ENCODE results near the gene ALG11. TPM values are rescaled to one million over a fixed set of nuclear protein-coding genes. Genes with fewer than 3 reads are reported as not detected.

Gene ALG11
- total RNA-seq, 1 donor from 2014 or later: 28.7 TPM

DNA sequence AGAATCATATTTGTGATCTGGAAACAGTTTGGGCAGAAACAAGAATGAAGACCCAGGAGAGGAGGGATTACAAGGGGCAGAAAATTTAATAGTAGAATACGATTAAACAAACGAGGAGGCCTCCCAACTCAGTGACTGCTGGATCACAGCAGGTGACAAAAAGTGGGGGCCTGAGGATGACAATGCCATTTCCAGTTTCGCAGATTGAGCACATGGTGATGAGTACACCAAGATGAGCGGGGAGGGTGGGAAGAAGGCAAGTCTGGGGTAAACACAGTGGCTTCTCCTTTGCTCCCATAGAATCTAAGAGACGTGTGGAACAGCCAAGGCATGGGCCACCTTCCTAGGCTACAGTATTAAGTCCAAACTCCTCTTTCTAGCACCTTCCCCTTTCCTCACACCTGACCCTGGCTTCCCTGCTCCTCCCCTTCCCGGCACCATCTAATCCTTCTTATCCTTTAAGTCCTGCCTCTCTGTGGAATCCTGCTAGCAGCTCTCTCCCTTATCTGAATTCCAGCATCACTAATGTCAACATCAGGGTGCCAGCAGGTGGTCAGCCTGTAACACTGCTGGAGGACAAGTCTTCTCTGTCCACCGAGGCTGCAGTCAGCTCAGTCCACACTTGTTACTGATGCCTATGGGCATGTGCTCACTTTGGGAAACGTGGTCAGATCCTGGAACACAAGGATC lies 14.4 kb upstream of the ALG11 start:
- intact Hi-C loops (cut with micrococcal nuclease): no loop called here

DNA sequence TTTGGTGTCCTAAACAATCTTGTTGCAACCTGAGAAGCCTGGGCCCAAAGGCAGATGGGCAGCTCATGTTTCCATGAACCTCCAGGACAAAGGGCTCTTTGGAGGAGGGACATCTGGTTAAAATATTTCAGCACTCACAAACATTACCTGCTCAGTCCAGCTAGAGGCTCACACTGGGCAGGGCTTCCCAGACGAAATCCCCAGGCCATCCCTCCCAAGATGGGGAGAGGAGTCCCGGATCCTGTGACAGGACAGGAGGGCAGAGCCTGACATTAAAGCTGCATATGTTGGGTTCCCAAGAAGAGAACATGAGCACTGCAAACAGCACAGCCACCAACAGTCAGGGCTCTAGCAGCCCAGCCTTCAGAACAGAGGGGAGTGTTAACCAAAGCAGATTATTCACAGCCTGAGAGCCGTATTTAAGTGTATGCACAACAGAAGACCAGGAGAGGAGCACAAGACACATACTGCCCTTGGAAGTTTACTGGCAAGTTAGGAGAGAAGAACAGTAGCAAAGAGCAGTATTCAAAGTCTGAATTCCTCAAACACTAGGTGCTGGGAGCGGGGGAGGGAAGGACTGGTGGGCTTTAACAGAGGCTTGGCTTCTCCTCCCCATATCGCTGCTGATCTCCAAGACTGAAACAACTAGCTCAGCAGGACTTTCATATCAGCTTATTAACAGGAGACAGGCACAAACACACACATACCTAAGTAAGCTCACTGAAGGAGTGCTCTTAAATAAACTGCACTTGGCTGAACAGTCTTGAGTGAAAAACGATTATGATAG lies 13.3 kb upstream of the ALG11 start:
- intact Hi-C loops (cut with micrococcal nuclease): no loop called here

DNA sequence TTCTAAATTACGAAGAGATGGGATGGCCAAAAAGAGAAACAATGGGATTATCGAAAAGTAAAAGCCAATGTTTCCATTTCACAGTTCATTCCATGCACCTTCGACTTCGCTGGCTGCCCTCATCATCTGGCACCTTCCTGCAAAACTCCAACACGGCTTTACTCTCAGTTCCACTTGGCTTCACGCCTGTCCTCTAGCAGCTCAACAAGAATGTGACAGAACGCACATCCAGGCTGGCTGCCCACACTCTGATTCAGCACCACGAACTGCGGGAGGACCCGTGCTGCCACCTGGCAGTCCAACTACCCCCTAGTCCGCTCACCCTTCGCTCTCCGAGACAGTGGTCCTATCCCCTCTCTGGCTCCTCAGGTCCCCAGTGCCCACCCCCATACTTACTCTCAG lies 12.7 kb upstream of the ALG11 start:
- intact Hi-C loops (cut with micrococcal nuclease): no loop called here

DNA sequence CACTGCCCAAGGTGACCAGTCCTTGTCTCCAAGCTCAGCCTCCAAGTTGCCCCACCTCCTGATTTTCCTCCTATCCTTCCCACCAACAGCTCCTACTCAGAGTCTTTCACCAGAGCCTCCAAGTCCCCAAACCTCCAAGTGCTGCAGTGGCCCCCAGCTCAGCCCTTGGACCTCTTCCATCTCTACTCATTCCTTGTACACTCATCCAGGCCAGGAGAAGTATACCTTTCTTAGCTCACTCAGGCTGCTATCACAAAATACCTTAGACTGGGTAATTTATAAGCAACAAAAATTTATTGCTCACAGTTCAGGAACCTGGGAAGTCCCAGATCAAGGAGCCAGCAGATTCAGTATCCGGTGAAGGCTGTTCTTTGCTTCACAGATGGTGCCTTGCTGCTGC lies 12.3 kb upstream of the ALG11 start:
- intact Hi-C loops (cut with micrococcal nuclease): no loop called here

DNA sequence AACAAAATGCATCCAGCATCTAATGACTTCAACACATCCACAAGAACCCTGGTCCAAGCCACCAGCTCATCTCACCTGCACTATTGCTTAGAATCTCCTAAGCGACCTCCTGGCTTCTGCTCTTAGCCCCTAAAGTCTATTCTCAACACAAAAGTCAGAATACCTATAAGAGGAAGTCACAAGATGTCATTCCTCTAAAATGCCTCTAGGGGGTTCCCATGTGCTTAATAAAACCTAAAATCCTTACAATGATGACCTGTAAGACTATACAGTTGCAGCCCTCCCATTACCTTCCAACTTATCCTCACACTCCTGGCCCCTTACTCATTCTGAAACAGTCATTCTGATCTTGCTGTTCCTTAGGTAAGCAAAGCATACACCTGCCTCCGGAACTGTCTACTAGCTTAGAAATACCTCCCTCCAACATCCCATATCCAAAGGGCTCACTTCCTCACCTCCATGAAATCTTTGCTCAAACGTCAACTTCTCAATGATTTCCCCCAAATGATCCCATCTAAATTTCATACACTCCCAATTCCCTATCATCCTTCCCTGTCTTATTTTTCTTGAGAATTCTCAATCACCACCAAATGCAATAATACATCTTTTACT lies 11.0 kb upstream of the ALG11 start:
- intact Hi-C loops (cut with micrococcal nuclease): loop anchor here (1.0 kb wide), 1 partner anchor 126 kb away; no protein-coding TSS in a partner anchor

DNA sequence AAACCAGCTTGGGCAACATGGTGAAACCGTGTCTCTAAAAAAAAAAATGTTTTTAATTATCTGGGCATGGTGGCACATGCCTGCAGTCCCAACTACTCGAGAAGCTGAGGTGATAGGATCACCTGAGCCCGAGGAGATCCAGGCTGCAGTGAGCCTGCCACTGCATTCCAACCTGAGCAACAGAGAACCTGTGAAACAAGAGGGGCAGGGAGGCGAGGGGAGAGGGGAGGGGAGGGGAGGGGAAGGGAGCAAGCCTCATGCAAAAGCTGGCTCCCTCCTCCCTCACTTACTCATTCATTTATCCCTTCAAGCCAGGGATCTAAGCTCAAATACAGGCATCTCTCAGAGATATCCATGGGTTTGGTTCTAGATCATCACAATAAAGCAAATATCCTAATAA lies 9.8 kb upstream of the ALG11 start:
- intact Hi-C loops (cut with micrococcal nuclease): no loop called here

GRCh38 chr13:52003541-52003940 lies 8.7 kb upstream of the ALG11 start:
- intact Hi-C loops (cut with micrococcal nuclease): no loop called here

GRCh38 chr13:52004511-52005170 lies 7.6 kb upstream of the ALG11 start:
- intact Hi-C loops (cut with micrococcal nuclease): no loop called here

DNA sequence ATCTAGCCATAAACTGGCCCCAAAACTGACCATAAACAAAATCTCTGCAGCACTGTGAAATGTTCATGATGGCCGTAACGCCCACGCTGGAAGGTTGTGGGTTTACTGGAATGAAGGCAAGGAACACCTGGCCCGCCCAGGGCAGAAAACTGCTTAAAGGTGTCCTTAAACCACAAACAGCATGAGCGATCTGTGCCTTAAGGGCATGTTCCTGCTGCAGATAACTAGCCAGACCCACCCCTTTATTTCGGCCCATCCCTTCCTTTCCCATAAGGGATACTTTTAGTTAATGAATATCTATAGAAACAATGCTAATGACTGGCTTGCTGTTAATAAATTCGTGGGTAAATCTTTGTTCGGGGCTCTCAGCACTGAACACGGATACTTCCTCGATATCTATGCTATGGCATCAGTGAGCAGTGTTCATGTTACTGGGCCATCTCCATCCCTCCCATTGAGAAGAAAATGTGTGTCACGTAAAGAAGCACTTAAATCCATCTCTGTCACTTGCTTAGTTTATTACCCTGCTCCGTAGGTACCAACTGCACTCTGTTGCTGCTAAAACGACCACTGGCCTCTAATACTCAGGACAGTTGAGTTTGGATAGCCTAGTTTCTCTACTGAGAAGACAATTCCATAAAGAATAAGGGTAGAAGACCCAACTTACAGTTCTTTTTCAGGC lies 6.2 kb upstream of the ALG11 start:
- intact Hi-C loops (cut with micrococcal nuclease): no loop called here

DNA sequence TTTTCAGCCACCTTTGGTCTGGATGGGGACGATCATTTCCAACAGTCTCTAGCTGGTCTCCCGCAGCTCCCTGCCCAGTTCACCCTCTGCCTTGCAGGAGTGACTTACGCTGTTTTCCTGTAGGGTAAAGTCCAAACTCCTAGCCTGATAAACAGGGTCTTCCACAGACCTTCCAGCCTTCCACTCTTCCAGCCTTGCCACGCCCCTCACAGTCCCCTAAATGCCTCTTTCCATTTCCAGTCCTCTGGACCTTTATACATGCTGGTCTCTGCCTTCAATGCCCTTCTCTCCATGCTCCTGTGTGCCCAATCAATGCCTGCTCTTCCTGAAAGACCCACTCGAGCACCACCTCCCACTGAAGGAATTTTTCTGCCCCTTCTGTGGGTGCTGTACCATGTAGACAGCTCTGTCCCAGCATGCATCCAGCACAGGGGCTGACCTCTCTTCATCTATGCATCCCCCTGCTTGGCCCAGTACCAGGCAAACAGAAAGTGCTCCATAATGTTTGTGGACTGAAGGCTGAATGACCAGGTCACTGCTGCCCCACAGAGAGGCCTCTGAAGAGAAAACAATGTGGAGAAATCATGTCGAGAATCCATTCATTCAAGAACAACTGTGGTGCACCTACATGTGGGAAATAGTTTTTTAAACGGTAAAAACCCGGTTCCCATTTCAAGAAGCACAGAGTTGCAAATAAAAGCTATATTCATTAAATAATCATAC lies 5.5 kb upstream of the ALG11 start:
- intact Hi-C loops (cut with micrococcal nuclease): no loop called here

- intact Hi-C loops (cut with micrococcal nuclease): loop anchor here (5.0 to 10.0 kb wide), 3 partner anchors 395 to 1928 kb away; partner anchors contain the start of gene SUGT1
Observed at GRCh38 chr13:52009946-52010345, 2.3 kb upstream of the ALG11 start.

DNA sequence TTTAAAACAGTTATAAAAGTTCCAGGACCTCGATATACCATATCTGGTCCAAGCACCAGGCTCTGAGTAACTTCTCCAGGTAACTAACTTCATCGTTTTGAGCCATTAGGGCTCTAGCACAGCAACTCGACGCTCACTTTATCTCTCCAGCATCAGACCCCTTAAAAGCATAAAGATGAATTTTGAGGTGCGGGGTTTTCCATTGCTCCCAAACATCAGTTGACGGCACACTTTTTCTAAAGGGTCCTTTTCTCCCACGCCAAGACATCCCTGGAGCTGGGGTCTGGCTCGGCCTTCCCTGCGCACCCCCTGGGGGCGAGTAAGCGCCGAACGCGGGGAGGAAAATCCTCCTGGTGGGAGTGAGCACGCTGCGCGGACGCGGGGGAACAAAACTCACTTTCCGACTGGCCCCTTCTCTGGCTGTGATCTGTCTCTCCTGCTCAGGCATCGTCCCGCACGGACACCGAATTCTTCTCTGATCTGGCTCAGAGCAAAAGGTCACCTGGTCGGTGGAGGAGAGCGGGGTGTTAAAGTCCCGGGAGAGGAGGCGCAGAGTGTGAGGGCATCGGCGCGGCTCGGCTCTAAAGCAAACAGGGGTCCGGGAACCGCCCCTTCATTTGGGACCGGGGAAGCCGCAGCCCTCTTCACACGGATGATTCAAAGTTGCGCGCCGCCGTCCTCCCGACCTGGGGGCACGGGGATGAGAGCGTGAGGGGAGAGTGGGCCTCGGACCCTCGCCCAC lies 1.1 kb upstream of the ALG11 start, which contains the start of gene ATP7B:
TSS of gene ATP7B (minus strand) at position 561 of the 742 bp plus-strand sequence. CDS start at position 448, 113 bp downstream.
- intact Hi-C loops (cut with micrococcal nuclease): loop anchor here (5.0 to 10.0 kb wide), 3 partner anchors 396 to 1929 kb away; partner anchors contain the start of gene SUGT1

- intact Hi-C loops (cut with micrococcal nuclease): loop anchor here (1.0 to 10.0 kb wide), 10 partner anchors 116 to 1930 kb away; partner anchors contain the start of genes CKAP2, DHRS12, NEK3 and SUGT1
Observed at GRCh38 chr13:52012512-52012836, 276 bp downstream of the ALG11 start.

- intact Hi-C loops (cut with micrococcal nuclease): loop anchor here (10.0 kb wide), 1 partner anchor 401 kb away; no protein-coding TSS in a partner anchor
Observed at GRCh38 chr13:52016296-52016695, 4.1 kb downstream of the ALG11 start.

DNA sequence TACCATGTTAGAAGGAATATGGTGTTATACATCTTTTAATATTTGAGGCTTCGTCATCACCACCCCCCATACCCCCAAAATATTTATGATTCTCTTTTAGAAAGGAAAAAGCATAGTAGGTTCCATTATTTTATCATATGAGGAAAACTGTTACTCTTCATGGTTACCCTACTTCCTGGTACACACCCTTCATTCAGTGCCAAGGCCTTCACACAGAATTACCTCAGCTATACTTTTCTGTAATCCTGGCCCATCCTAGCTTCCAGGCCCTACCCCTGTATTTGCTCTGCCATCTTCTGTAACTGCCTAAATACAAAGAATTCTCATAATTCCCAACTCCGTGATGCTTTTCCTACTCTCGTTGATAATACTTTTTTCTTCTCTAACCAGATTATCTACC lies 8.0 kb downstream of the ALG11 start:
- intact Hi-C loops (cut with micrococcal nuclease): no loop called here

DNA sequence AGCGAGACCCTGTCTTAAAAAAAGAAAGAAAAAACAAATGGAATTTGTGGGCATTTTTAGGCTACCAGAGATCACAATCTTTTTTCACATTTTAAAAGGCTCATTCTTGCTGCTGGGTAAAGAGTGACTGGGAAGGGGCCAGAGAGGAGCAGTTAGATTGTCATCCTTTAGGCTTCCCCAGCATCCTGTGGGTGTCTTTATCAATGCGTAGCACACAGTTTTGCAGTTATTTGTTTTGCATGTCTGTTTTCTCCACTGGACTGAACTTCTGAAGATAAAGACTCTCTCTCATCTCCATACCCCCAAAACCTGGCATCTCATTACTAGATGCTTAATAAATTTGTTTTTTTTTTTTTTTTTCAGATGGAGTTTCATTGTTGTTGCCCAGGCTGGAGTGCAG lies 10.2 kb downstream of the ALG11 start:
- intact Hi-C loops (cut with micrococcal nuclease): no loop called here

DNA sequence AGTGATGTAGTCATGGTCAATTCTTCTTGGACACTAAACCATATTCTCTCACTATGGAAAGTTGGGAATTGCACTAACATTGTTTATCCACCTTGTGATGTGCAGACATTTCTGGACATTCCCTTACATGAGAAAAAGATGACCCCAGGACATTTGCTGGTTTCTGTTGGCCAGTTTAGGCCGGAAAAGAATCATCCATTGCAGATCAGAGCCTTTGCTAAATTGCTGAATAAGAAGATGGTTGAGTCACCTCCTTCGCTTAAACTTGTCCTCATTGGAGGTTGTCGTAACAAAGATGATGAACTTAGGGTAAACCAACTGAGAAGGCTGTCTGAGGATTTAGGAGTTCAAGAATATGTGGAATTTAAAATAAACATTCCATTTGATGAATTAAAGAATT lies 12.3 kb downstream of the ALG11 start, which contains the start of gene UTP14C:
TSS of gene UTP14C (plus strand) at position 211 of the 400 bp plus-strand sequence. CDS start 4,114 bp downstream, outside the sequence.
- intact Hi-C loops (cut with micrococcal nuclease): no loop called here

DNA sequence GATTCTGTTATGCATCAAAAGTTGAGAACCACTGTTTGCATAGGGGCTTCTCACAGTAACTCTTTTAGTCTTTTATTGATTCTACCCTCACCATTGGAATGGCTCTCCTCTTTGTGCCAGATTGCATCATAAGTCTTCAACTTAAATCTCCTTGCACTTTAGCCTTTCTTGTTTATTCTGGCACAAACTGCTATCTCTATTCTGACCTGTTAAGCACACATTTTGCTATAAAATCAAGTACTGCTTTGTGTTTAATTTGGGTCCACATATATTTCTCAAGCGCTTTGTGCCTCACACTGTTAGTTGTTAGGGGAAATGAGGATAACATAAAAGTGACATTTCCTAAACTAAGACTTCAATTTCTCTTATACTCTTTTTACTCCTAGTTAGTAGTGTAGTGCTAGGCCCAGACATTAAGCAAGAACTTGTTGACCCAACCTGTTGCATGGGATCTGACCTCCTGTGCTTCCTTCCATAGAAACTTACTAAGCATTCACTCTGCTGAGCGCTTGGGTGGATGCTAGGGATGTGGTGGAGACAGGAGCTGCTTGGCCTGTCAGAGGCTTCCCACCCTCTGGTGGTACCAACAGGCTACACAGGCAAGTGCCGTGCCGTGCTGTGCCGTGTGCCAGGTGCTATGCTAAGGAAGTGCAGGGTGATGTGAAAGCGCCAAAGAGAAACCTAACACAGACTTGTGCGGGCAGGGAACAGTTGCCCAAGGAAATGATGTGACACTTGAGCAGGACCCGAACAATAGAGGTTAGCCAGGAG lies 13.5 kb downstream of the ALG11 start:
- intact Hi-C loops (cut with micrococcal nuclease): no loop called here

DNA sequence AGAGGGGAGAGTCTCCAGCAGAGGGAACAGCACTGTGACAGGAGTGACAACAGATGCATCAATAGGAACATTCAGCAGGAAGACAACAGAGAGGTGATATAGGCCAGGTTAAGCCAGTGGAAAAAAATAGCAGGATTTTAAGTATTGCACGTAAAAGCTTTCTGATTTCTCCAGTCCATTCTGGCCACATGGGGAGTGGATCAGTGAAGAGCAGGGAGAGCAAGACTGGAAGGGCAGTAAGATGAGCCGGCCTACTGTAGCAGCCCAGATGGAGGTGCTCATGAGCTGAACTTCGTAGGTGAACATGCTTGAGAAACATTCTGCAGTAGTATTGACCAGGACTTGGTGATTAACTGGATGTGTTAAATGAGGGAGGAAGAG lies 14.0 kb downstream of the ALG11 start:
- intact Hi-C loops (cut with micrococcal nuclease): no loop called here
